Motor neuron (in vitro differentiated cells): ENCODE data around the gene TNFSF8. TPM values are rescaled to one million over a fixed set of nuclear protein-coding genes. Genes with fewer than 3 reads are reported as not detected.
A peak's percentile ranks its signal among the peaks of the same experiment; 100 is the strongest.

Source experiments
- ATAC-seq, 8 experiments: fragments of 200-7000 bp; cut with Tn5 transposase; replicated peaks in 6 of 8; 2 replicates each; pipeline ENCODE4 v1.8.0; 2021; ENCODE audit warnings: mild to moderate bottlenecking in 8 of 8, moderate library complexity in 8 of 8
- H3K27ac ChIP-seq, 2 donors: fragments of 250-450 bp; sonication (Bioruptor Pico); 2 replicates each; pipeline ENCODE4 v1.9.0; 2021; ENCODE audit warnings: antibody characterized with exemption in 2 of 2, mild to moderate bottlenecking in 2 of 2, moderate library complexity in 1 of 2
- H3K4me1 ChIP-seq, 2 donors: fragments of 250-450 bp; sonication (Bioruptor Pico); replicated peaks in 1 of 2; 2 replicates each; pipeline ENCODE4 v1.6.1; 2021; ENCODE audit warnings: antibody characterized with exemption in 2 of 2, mild to moderate bottlenecking in 2 of 2, moderate library complexity in 1 of 2
- H3K4me3 ChIP-seq, 5 donors: fragments of 250-450 bp; sonication (Bioruptor Pico); 2 replicates each; pipeline ENCODE4 v1.9.0; 2021; ENCODE audit warnings: antibody characterized with exemption in 5 of 5, mild to moderate bottlenecking in 5 of 5, moderate library complexity in 4 of 5
- WGBS, 10 experiments: fragments of 450-650 bp; shearing (Covaris generic); methylation state at CpG; one replicate each; pipeline ENCODE4 v1.0.0; 2022; 5-methylcytosine and 5-hydroxymethylcytosine counted together
- in situ Hi-C, 9 experiments: fragments of 400-800 bp; cut with MboI; loops; one replicate each; pipeline ENCODE4 v1.15.0; 2021; ENCODE audit warnings: low sequenced_read_pairs in 9 of 9, low pct_unique_long_range_greater_than_20kb in 2 of 9; ENCODE audit not compliant: unreplicated experiment in 9 of 9
- total RNA-seq, 8 experiments: library from RNA; unstranded; fragments of 300-600 nt; gene quantifications; 2 replicates each; pipeline versions ENCODE4 v1.2.3 to v1.2.4, GENCODE V29; 2022

The TNFSF8 gene
- total RNA-seq, result under 1 TPM in 5 of 8 experiments, not detected in 3; 0.21 to 0.87 (median 0.46) TPM

- ATAC-seq, result no peak
These were observed at the start of gene TNFSF8 for GRCh38 chr9:114930056-114930812. Gene TNFSF8, minus strand, starts transcription at chr9:114930591. Its CDS starts 288 bp downstream, at chr9:114930303.

GRCh38 chr9:114973216-114973615 is 42.8 kb upstream of the TNFSF8 start:
- in situ Hi-C loops, result no loop called here
- no peak overlapping the region for H3K4me3 ChIP-seq
- H3K4me1 ChIP-seq, result no peaks in the 10 kb centered on the region
- ATAC-seq, result no peak
- 0 to 100% (median 90%) methylated on average over 1 of the region's 2 CpGs; no CpG with 5 or more reads in 4 of the 10 experiments for WGBS, 10 experiments
- no peak overlapping the region for H3K27ac ChIP-seq

More at GRCh38 chr9:114930056-114930812, at the start of gene TNFSF8:
- no peak within 1 kb of the TSS for H3K4me3 ChIP-seq
- 40 to 100% (median 79%) methylated on average over 1 to 10 of the region's 24 CpGs; no CpG with 5 or more reads in 2 of the 10 experiments for WGBS, 10 experiments
- in situ Hi-C loops, result no loop called here
- no peaks in the 10 kb centered on the region for H3K4me1 ChIP-seq
- H3K27ac ChIP-seq, result no peak within 1 kb of the TSS

- in situ Hi-C loops, result no loop called here
These were observed 42.2 kb upstream of the TNFSF8 start for GRCh38 chr9:114972510-114973136.

GRCh38 chr9:114969269-114969668 is 38.9 kb upstream of the TNFSF8 start:
- in situ Hi-C loops, result no loop called here
- Histone ChIP-seq H3K27ac (no peak overlapping the region), H3K4me1 (no peaks in the 10 kb centered on the region), H3K4me3 (no peak overlapping the region)
- 14 to 83% (median 67%) methylated on average over 1 of the region's 1 CpG; no CpG with 5 or more reads in 5 of the 10 experiments for WGBS, 10 experiments
- no peak for ATAC-seq

More at GRCh38 chr9:114972510-114973136, 42.2 kb upstream of the TNFSF8 start:
- Histone ChIP-seq H3K4me1 (no peaks in the 10 kb centered on the region), H3K4me3 (no peak overlapping the region), H3K27ac (no peak overlapping the region)
- whole genome bisulfite sequencing, 10 experiments, result 0 to 93% (median 40%) methylated on average over 1 to 3 of the region's 3 CpGs; no CpG with 5 or more reads in 3 of the 10 experiments
- ATAC-seq, result peak in 3 of 8 experiments; percentile 18 to 58 (median 21)

GRCh38 chr9:114968671-114969070 is 38.3 kb upstream of the TNFSF8 start:
- in situ Hi-C loops, result no loop called here
- WGBS, 10 experiments, result 0 to 38% (median 17%) methylated on average over 1 of the region's 1 CpG; no CpG with 5 or more reads in 2 of the 10 experiments
- H3K4me1 ChIP-seq, result no peaks in the 10 kb centered on the region
- H3K27ac ChIP-seq, result no peak overlapping the region
- ATAC-seq, result peak; percentile 35 to 95 (median 54)
- H3K4me3 ChIP-seq, result no peak overlapping the region

- no peak overlapping the region for H3K27ac ChIP-seq
- no peaks in the 10 kb centered on the region for H3K4me1 ChIP-seq
- no peak overlapping the region for H3K4me3 ChIP-seq
- 40 to 100% (median 80%) methylated on average over 1 of the region's 1 CpG; no CpG with 5 or more reads in 1 of the 10 experiments for WGBS, 10 experiments
- ATAC-seq, result no peak
- in situ Hi-C loops, result no loop called here
These were observed 35.2 kb upstream of the TNFSF8 start for GRCh38 chr9:114965564-114965963.

- Histone ChIP-seq H3K4me1 (no peaks in the 10 kb centered on the region), H3K27ac (no peak overlapping the region), H3K4me3 (no peak overlapping the region)
- 37 to 94% (median 83%) methylated on average over 4 to 7 of the region's 7 CpGs for WGBS, 10 experiments
- ATAC-seq, result no peak
- in situ Hi-C loops, result no loop called here
These were observed 32.4 kb upstream of the TNFSF8 start for GRCh38 chr9:114962809-114963208.

- Histone ChIP-seq H3K4me3 (no peak overlapping the region), H3K4me1 (no peaks in the 10 kb centered on the region), H3K27ac (no peak overlapping the region)
- in situ Hi-C loops, result no loop called here
- no peak for ATAC-seq
- 0 to 90% (median 71%) methylated on average over 1 to 3 of the region's 3 CpGs; no CpG with 5 or more reads in 1 of the 10 experiments for WGBS, 10 experiments
These were observed 29.9 kb upstream of the TNFSF8 start for GRCh38 chr9:114960276-114960675.

GRCh38 chr9:114958844-114959235 is 28.4 kb upstream of the TNFSF8 start:
- no peak for ATAC-seq
- Histone ChIP-seq H3K4me3 (no peak overlapping the region), H3K4me1 (no peaks in the 10 kb centered on the region), H3K27ac (no peak overlapping the region)
- WGBS, 10 experiments, result 33 to 100% (median 73%) methylated on average over 1 to 2 of the region's 2 CpGs; no CpG with 5 or more reads in 1 of the 10 experiments
- in situ Hi-C loops, result no loop called here

GRCh38 chr9:114958021-114958843 is 27.8 kb upstream of the TNFSF8 start:
- H3K4me3 ChIP-seq, result no peak overlapping the region
- ATAC-seq, result no peak
- no peak overlapping the region for H3K27ac ChIP-seq
- no peaks in the 10 kb centered on the region for H3K4me1 ChIP-seq
- in situ Hi-C loops, result no loop called here
- WGBS, 10 experiments, result 33 to 100% (median 84%) methylated on average over 4 to 12 of the region's 12 CpGs

GRCh38 chr9:114957558-114957957 is 27.2 kb upstream of the TNFSF8 start:
- in situ Hi-C loops, result no loop called here
- no peak overlapping the region for H3K4me3 ChIP-seq
- no peak for ATAC-seq
- WGBS, 10 experiments, result 38 to 80% (median 75%) methylated on average over 2 to 3 of the region's 3 CpGs; no CpG with 5 or more reads in 4 of the 10 experiments
- H3K4me1 ChIP-seq, result no peaks in the 10 kb centered on the region
- no peak overlapping the region for H3K27ac ChIP-seq

GRCh38 chr9:114954956-114955582 is 24.7 kb upstream of the TNFSF8 start:
- no peak for ATAC-seq
- no peaks in the 10 kb centered on the region for H3K4me1 ChIP-seq
- WGBS, 10 experiments, result 42 to 77% (median 54%) methylated on average over 3 to 5 of the region's 5 CpGs
- H3K27ac ChIP-seq, result no peak overlapping the region
- H3K4me3 ChIP-seq, result no peak overlapping the region
- in situ Hi-C loops, result no loop called here
